HG02610 (cell line): ENCODE results near the gene ADAM8.
"Not testable (repeated sequence)": the region's sequence is repeated elsewhere in the genome, so short reads cannot be mapped to it uniquely, and the experiment has no call there.

Experiments used
- ATAC-seq: cut with Tn5 transposase; IDR thresholded peaks from one replicate; pipeline ENCODE4 v1.9.1; 2021; ENCODE audit warnings: mild to moderate bottlenecking, moderate library complexity; ENCODE audit not compliant: unreplicated experiment

Gene ADAM8

GRCh38 chr10:133235265-133235855 lies 41.3 kb downstream of the ADAM8 start:
- ATAC-seq = no peak

GRCh38 chr10:133234796-133235195 lies 41.9 kb downstream of the ADAM8 start:
- ATAC-seq = not testable (repeated sequence)

GRCh38 chr10:133231946-133232574 lies 44.6 kb downstream of the ADAM8 start:
- no peak for ATAC-seq

GRCh38 chr10:133231244-133231945 lies 45.3 kb downstream of the ADAM8 start:
- no peak for ATAC-seq

GRCh38 chr10:133230387-133231195 lies 46.1 kb downstream of the ADAM8 start:
- no peak for ATAC-seq

- no peak for ATAC-seq
These were observed 46.7 kb downstream of the ADAM8 start, which contains the start of gene UTF1 for GRCh38 chr10:133230044-133230361. UTF1 (plus strand) TSS chr10:133230217; CDS start chr10:133230289, 72 bp downstream.

- no peak for ATAC-seq
These were observed 47.2 kb downstream of the ADAM8 start for GRCh38 chr10:133229265-133230043.

GRCh38 chr10:133227256-133227655 lies 49.4 kb downstream of the ADAM8 start:
- no peak for ATAC-seq

GRCh38 chr10:133226251-133226808 lies 50.3 kb downstream of the ADAM8 start:
- ATAC-seq = no peak

- no peak for ATAC-seq
These were observed 50.9 kb downstream of the ADAM8 start for GRCh38 chr10:133225707-133226191.

GRCh38 chr10:133224756-133225372 lies 51.8 kb downstream of the ADAM8 start:
- no peak for ATAC-seq

GRCh38 chr10:133224076-133224475 lies 52.6 kb downstream of the ADAM8 start:
- ATAC-seq = no peak

GRCh38 chr10:133221756-133222155 lies 54.9 kb downstream of the ADAM8 start:
- not testable (repeated sequence) for ATAC-seq

- ATAC-seq = no peak
These were observed 55.3 kb downstream of the ADAM8 start for GRCh38 chr10:133221331-133221730.

GRCh38 chr10:133219782-133220181 lies 56.9 kb downstream of the ADAM8 start:
- no peak for ATAC-seq

- no peak for ATAC-seq
These were observed 57.8 kb downstream of the ADAM8 start for GRCh38 chr10:133218891-133219290.

- no peak for ATAC-seq
These were observed 58.7 kb downstream of the ADAM8 start for GRCh38 chr10:133217800-133218589.

GRCh38 chr10:133216776-133217175 lies 59.9 kb downstream of the ADAM8 start:
- ATAC-seq = no peak

- no peak for ATAC-seq
These were observed 61.1 kb downstream of the ADAM8 start for GRCh38 chr10:133215586-133215985.
